ENCODE data around the gene PLLP.

GRCh38 chr16:57316390-57317017 lies 32.0 kb upstream of the PLLP start:
- TF ChIP-seq CTCF (IDR thresholded peaks at IDR 0.05; ENCODE audit: low read length) (no peak), EZH2 (optimal IDR thresholded peaks at IDR 0.05; ENCODE audit: low read depth, low read length) (no peak)
